Left renal pelvis (tissue), 4 donors: ENCODE measurements around the gene E2F4. TPM values are rescaled to one million over a fixed set of nuclear protein-coding genes. Genes with fewer than 3 reads are reported as not detected.

Experiments
- DNase-seq, 4 donors: peaks; one replicate each; pipeline ENCODE4 v3.0.0-alpha.2; 2013; ENCODE audit warnings: low read depth in 4 of 4, low spot score in 3 of 4
- polyA plus RNA-seq, 4 donors: library from polyadenylated mRNA; unstranded; fragments of 120-200 nt; gene quantifications; one replicate each; pipeline ENCODE4 v1.2.1, GENCODE V29; 2013; ENCODE audit not compliant: insufficient read length in 4 of 4

Gene E2F4
- polyA plus RNA-seq, 4 donors: 50.0 to 71.4 (median 50.9) TPM

GRCh38 chr16:67173323-67173722 lies 18.6 kb upstream of the E2F4 start:
- no peak for DNase-seq

- DNase-seq: no peak
Observed at GRCh38 chr16:67173808-67174705, 17.9 kb upstream of the E2F4 start.

- DNase-seq: no peak
Observed at GRCh38 chr16:67174706-67175231, 17.2 kb upstream of the E2F4 start.

DNA sequence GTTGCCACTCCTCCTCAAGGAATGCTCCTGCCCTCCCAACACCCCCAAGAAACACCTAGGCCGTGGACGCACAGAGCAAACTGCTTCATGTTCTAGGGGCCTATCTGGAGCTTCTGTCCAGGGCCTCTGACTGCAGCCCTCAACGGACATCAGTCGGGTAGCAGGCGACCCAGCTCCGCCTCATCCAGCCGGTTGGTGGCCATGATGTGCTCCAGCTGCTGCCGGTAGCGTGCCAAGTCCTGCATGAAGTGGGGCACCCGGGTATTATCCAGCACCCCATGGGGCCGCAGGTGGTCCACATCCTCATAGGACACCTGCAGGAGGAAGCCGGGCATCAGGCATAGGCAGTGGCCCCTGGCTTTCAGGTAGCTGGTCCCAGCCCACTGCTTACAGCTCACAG lies 15.3 kb upstream of the E2F4 start:
- no peak for DNase-seq

DNA sequence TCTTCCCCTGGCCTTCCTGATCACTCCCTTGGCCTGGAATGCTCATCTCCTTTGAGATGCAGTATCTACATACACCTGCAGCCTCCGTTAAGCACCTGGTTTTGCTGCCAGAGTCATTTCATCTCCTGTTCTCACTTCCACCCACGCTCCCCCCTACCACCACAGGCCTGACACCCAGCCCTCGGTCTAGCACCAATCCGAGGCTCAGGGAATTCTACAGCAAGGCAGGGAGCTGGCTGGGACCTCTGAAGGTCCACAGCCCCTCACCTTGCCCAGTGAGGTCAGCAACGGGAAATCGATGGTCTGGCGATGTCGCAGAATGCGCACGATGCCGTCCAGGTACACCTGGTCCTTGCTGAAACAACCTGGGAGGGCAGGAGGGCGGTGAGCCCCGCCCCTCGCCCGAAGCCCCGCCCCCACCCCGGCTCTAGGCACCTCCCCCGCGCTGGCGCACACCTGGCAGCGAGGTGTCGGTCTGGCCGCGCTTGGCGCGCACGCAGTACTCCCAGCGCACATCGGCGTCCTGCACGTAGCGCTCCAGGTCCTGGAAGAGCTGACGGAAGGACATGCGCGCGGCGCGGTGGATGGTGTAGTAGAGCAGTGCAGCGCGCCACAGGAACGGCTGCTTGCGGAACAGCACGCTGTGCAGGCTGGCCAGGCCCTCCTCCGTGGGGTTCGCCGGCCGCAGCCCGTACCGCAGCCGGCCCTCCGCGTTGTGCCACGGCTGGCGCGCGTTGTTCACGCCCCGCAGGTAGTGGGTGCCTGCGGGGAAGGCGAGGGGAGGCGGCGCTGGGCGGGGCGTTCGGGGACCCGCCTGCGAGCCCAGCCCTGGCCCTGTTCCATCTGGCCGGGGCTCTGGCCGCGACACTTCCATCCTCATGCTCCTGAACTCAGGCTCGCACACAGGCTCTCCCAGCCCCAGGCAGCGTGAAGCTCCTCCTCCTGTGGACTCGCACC lies 13.9 kb upstream of the E2F4 start:
- no peak for DNase-seq

DNA sequence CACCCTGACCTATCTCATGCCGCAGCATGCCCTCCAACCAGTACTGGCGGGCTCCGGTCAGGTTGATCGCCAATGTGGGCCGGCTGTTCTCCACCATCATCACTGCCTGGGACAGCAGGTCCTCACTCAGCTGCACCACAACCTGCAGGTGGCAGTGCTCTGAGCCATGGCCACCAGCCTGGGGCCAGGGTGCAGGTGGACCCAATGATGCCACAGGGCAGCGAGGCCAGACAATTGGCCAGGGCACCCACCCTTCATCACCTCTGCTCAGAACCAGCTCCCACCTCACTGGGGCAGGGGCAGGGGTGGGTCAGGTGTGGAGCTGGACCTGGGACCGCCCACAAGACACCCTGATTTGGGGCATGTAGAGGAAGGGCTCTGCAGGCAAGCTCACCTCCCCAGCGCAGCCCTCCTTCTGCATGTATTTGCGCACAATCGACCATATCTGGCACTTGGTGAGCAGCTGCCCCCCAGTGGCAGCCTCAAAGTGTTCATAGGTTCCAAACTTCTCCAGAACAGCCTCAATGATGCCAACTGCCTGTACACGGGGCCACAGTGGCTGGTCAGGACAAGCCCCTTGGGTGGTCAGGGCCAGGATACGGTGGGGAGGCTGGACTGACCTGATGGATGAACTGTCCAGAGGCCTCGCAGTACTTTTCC lies 12.4 kb upstream of the E2F4 start:
- no peak for DNase-seq

- no peak for DNase-seq
Observed at GRCh38 chr16:67180166-67180565, 11.8 kb upstream of the E2F4 start.

- no peak for DNase-seq
Observed at GRCh38 chr16:67181346-67181745, 10.6 kb upstream of the E2F4 start.

- DNase-seq: no peak
Observed at GRCh38 chr16:67182288-67182687, 9.7 kb upstream of the E2F4 start.

DNA sequence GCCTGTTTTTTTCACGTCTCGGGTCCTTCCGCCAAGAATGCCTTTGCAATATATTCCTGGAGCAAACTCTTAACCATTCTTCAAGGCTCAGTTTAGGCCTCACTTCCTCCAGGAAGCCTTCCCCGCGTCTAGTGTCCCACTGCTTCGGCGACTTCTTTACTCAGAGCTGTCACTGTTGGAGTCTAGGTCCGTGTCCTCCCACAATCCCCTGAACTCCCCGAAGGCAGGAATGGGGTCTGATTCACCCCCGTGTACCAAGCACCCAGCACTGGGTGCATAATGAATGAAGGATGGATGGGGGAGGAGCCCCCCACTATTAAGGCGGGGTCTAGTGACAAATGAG lies 8.7 kb upstream of the E2F4 start:
- DNase-seq: no peak

DNA sequence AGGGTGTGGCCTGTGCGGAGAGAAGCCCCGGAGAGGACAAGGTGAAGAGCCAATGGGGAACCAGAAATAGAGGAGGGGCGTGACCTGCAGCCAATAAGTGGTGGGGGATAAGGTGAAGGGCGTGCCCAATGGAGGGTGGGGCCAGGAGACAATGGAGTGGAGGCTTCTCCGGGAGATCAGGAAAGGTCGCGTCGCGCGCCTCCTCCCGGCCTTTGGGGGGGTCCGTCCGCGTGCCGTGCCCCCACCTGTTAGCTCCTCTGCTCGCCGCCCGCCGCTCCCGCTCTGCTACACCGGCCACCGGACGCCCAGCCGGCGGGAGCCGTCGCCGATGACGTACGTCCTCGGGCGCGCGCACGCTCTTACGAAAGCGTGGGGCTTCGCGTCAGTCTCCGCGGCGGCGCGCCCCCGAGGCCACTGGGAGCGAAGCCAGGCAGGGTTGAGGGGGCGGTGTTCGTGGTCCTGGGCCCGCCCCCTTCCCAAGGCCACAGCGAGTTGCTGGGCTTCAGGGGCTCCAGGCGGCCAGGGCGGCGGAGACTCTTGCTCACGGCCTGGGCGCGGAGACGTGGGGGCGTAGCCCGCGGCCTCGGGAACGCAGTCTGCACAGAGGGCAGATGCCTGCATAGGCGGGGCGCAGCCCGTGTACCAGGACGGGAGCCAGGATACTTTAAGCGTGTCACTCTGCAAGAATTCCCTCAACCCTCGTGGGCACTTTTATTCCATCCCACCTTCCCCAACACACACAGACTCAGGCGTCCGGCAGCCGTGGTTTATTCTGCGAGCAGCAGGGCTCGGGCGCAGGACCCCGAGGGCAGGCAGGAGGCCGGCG lies 8.1 kb upstream of the E2F4 start, which contains the start of gene MATCAP1:
TSS of gene MATCAP1 (minus strand) at position 337 of the 826 bp plus-strand sequence. CDS start 3,353 bp downstream, outside the sequence.
- DNase-seq: peak; percentile 89 to 93 (median 92)

DNA sequence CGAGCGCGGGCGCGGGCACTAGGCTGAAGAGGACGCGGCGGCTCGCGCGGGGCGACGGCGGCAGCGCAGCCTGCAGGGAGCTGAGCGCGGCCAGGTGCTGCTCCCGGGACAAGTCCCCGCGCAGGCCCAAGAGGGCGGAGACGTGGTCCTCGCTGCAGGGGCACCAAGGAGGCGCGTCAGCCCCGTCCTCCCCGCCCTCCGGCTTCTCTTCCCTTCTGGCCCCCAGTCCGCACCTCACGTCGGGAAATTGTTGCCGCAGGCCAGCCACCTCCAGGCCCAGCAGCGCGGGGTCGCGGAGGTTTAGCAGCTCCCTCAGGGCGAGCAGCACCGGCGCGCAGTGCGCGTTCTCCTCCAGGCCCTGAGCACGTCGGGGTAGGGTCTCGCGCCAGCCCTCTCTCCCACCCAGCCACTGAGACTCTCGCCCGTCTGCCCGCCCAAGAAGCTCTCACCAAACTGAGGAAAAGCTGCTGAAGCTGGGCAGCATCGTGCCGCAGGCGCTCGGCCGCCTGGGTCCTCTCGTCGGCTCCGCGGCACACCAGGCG lies 7.4 kb upstream of the E2F4 start:
- DNase-seq: no peak

DNA sequence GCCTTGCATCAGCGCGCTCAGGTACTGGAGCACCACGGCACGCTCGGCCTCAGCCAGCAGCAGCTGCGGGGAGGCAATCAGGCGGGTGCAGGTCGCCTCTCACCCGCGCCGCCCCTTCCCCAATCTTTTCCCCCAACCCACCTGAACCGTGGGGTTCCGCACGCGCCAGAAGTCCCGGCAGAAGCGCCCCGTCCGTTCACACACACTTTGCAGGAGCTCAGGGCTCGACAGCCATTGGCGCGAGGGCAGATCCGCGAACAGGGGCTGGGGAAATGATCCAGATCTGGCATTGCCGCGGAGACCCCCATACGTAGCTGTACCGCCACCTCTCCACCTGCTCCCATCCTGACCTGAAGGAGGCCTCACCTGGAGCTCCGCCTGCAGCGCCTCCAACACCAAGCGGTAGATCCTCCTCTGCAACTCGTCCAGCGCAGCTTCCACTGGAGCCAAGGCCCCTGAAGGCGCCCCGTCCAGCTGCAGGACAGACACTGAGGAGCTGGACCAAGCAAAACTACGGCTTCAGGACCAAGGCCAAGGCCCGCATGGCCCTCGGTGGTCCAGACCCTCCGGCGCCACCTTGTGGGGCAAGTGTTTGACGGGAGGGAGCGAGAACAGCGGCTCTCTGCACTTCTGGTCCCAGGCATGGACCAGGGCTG lies 6.8 kb upstream of the E2F4 start:
- peak in 2 of 4 donors; percentile 78 to 82 for DNase-seq

- no peak for DNase-seq
Observed at GRCh38 chr16:67185651-67186134, 6.3 kb upstream of the E2F4 start.

GRCh38 chr16:67186550-67186950 lies 5.4 kb upstream of the E2F4 start:
- DNase-seq: no peak

DNA sequence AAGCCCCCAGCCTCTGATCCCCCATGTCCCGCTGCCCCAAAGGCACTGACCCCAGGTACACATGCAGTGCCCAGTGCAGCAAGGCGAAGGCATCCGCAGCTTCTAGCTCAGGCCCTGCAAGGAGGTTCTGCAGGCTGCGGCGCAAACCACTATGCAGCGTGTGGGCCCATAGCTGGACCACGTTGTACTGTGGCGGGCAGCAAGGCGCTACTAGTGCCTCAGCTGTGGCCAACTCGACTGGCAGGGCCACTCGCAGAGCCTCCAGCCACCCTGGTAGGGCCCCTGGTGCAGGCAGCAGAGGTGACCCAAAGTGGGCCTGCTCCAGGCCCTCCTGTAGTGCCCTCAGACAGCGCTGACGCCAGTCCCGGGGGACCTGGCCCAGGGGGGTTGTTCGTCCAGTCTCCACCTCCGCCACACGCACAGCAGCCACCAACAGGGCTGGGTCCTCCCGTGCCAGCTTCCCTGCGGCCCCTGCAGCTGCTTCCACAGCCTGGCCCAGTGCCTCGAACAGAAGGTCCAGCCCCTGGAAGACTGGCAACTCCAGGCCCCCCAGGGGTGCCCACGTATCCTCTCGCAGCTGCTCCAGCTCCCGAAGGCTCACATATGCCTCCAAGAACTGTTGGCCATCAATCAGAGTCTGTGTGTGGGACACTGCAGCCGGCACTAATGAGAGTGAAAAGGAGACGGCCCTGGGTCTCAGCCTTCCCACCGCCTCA lies 4.6 kb upstream of the E2F4 start:
- no peak for DNase-seq

DNA sequence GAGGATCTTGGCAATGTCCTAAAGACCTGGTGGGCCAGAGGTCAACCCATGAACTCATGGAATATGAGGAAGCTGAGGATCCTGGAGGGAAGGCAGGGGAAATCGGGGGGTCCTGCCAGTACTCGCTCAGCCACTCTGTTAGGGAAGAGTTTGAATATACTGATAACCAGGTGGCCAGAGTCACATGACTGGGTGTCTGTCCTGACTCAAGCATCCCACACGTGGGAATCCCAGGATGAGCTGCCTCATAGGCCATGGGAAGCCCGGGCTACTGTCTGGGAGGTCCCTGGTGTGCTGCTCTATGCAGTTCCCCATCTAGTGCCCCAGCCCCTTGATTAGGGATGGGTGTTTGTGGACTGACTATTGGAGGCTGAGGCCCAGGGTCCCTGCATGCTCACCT lies 3.6 kb upstream of the E2F4 start:
- no peak for DNase-seq

DNA sequence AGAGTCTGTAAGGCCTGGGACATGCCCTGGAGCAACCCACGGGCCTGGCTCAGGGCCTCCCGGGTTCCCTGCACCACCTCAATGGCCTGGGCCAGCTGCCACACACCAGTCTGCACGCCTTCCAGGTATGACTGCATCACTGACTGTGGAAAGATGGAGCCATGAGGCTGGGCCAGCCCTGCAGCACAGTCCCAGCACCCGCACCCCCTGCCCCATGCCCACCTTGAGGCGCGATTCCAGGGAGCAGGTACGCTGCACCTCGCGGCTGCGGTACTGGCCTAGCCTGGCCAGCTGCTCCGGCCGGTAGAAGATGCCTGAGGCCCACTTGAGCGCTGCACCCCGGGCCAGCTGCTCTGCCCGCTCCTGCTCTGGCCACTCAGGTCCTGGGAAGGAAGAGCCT lies 3.2 kb upstream of the E2F4 start:
- no peak for DNase-seq
